Suppressor macrophage treated with lipopolysaccharide for 1 hour (primary cell): Measurements from ENCODE around the gene USP32.
A peak's percentile ranks its signal among the peaks of the same experiment; 100 is the strongest.

Experiments
- DNase-seq, 3 donors: peaks; one replicate each; pipeline ENCODE4 v3.0.0-alpha.2; 2020 to 2022

USP32 gene

DNA sequence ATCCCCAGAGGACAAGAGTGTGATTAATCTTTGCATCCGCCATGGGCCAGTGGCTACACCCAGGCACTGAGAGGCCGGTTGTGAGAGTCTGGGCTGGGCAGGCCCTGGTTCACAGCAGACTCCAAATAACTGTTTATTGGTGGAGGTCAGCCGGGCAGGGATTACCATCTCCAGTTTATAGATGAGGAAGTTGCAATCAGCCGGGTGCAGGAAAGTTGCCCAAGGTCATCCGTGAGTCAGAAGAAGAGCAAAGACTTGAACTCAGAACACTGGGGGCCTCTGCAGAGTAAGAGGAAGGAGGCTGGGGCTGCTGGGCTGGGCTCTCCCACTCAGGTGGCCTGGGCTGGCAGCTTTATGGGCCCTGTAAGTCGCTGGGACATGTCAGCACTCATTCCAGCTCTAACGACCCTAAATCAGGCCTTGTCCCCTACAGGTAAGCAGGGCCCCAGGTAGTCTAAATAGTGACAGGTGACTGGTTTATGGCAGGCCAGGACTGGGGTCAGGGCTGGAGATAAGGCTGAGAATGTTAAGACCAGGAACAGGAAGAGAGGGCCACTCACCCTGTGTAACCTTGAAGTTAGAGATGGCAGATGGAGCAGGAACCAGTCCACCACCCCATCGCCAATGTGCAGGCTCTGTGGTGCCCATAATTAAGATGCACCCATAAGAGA is 244.2 kb downstream of the USP32 start:
- peak in 2 of 3 donors; percentile 26 to 43 for DNase-seq

DNA sequence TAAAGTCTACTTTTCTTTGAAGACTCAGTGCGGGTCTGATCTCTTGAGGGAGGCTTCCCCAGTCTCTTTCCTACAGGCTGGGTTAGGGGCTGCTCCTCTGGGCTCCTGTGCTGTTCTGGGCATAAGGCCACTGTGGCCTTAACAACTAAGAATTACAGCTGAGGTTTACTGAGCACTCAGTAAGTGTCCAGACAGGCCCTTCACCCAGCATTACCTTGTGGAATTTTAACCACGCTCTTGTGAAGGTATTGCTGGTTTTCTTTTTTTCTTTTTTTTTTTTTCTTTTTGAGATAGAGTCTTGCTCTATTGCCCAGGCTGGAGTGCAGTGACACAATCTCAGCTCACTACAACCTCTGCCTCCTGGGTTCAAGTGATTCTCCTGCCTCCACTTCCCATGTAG is 245.7 kb downstream of the USP32 start:
- DNase-seq = no peak

DNA sequence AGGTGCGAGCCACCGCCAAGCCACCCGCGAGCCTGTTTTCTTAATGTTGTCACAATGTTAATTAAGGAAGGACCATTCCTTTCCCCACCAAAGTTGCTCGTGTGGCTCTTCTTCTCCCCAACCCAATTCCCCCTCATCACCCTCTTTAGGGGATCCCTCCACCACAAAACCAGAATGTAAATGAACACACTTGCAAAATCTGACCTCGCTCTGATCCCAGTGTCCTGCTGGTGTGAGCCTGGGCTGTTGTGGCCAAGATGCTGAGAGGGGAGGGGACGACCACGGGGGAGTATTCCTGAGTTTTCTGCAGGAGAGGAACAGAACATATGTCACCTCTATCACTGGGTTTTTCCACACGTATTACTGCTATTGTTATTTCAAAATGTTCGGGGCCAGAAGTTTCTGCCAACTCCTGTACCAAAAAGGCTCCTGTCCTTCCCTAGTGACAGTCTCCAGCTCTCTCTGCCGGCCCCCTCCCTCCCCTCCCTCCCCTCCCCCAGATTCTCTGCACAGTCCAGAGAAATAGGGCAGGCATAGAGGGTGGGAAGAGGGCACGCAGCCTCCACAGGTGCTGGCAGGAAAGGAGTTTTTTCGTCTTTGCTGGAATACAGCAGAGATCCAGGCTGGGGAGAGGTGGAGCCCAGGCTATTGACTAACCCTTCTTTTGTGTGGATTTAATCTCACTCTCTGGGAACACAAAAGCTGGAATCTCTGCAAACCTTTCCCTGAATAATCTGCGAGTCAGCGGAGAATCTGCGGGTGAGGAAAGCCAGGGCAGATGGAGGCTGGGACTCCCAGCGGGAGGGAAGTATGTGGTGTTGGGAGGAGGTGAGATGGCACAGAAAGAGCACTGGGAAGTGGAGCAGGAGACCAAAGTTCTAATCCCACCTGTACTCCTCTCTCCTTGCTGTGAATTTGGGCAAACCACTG is 246.7 kb downstream of the USP32 start:
- no peak for DNase-seq

GRCh38 chr17:60142872-60143499 is 248.9 kb downstream of the USP32 start:
- DNase-seq = peak; percentile 90 to 94 (median 93)

DNA sequence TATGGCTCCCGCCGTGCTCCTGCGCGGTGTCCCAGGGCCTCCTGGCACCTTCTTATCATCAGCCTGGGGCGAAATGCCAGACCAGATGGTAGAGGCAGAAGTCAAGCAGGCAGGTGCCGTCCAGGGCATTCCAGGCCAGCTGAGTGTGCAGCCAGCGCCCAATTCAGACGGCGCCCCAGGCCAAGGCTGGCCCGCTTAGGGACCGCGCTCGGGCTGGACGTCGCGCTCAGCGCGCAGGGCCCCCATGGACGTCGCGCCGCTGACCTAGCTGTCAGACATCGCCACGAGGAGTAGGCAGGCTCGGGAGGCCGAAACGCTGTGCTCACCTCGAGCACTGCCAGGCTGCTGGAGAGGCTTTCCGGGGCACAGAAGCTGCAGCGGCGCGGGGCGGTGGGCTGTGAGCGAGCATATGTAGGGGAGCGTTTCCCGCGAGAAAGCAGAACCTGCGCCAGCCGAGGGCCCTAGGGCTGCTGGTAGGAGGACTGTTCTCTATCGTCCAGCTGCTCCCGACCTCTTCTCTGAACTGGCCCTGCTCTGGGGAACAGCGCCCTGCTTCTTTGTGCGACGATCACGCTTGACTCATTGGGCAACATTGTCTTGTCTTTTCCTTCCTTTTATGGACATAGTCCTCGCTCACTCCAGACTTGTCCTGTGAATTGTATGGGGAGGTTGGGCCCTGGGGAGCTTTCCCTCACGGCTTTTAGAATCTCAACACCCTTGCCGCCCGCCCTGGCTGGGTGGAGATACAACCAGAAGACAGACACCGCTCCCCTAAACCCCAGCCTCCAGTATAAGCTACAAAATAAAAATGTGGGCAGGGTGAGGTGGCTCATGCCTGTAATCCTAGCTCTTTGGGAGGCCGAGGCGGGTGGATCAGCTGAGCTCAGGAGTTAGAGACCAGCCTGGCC is 250.6 kb downstream of the USP32 start:
- DNase-seq = peak; percentile 54 to 65 (median 59)

DNA sequence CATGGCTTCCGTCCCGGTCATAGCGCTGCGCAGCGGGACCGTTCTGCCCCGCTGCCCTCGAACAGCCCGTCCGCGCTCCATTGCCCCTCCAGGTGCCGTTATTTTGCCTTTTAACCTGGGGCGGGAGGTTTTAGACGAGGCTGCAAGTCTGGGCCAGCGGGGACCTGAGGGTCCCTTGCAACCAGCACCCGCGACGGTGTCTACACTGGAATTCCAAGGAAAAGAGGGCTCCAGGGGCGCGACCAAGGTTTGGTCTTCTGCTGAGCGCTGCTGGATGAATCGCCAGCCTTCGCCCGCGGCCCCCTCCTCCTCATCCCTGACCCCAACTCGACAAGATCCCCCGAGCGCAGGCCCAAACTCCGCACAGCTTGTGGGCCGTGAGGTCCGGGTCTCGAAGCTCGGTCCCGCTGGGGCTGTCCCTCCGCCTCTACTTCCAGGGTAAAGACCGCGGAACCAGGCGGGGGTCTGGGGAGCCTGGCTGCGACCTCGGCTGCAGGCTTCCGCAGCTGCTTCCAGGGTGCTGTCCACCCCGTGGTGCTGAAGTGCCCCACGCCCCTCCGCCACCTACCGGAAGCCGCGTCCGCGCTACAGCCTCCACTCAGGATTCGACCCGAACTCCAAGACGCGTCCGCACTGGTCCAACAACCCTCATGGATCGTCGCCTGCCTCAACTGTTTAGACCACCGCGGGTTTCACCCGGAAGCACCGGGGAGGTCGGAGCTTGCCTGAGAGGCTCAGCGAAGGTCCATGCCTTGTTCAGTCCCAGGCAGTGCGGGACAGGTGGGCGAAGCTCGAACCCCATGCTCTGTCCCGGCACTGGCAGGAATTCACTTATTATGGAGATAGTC is 252.3 kb downstream of the USP32 start:
- peak; percentile 76 to 90 (median 85) for DNase-seq

DNA sequence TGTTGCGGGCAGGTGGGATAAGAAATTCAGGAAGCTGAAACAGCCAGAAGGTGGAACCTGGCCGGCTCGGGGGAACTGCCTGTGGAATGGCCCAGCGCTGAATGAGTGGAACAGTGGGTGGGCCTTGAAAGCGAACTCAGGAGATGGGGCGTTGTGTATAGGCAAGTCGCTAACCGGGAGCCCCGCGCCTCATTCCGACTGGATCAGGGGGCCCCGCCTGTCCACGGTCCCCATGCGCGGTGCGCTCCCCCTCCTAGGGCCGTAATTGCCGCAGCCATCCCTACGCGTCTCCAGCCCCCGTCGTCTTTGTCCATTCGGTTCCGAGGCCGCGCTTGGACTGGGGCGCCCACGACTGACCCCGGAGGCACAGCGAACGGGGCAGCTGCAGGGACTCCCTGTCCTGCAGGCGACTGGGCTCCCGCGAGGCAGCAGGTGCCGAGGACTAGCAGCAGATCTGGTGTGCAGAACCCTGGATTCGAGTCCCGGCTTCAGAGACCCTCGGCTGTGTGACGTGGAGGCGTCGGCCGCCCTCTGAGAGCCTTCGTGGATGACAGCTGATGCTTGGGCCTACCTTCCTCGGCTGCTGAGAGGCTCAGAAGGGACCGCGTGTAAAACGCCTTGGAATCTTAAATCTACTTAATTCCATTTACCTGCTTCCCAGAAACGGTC is 253.0 kb downstream of the USP32 start:
- DNase-seq = no peak

DNA sequence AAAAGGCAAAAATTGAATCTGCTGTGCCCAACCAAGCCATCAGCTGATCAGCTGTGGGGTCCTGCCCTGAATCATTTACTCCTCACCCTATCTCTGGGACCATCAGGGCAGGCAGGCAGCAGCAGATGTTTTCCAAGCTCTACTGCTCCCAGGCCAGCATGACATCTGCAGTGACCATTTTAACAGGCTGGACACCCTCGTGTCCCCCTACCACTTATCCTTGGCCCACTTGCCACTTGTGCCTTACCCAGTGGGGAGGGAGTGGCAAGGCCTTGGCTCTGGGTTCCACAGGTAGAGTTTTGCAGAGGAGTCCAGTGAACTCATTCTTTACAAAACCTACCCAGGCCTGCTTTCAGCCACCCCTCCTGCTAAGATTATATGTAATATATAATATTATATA is 254.2 kb downstream of the USP32 start:
- no peak for DNase-seq

DNA sequence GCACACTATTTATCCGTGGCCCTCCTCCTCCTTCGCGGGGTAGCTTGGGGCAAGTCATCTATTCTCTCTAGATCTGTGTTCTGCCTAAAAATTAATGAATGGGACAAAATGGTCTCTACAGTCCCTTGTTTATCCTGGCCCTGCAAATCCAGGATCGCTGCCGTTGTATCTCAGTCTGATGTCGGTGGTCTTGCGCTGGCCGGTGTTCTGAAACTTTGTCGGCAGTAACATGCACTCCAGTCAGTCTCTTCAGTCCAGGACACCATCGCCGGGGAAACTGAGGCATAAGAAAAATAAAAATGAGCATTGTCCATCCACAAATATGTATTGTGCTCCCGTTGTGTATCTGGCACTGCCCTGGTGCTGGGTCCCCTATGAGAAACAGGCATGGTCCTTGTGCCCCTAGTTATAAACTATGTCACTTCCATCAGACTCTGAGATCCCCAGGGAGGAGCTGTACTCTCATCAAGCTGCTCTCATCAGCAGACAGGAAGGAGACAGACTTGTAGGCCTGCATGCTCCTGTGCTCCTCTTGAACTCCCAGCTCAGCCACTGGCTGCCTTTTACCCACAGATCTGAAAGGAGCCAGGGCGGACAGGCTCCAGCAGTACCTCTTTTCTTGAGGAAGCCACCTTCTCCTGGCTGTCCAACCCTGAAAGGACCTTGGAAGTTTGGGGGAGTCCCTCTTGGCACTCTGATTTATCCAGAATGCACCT is 255.8 kb downstream of the USP32 start:
- no peak for DNase-seq

DNA sequence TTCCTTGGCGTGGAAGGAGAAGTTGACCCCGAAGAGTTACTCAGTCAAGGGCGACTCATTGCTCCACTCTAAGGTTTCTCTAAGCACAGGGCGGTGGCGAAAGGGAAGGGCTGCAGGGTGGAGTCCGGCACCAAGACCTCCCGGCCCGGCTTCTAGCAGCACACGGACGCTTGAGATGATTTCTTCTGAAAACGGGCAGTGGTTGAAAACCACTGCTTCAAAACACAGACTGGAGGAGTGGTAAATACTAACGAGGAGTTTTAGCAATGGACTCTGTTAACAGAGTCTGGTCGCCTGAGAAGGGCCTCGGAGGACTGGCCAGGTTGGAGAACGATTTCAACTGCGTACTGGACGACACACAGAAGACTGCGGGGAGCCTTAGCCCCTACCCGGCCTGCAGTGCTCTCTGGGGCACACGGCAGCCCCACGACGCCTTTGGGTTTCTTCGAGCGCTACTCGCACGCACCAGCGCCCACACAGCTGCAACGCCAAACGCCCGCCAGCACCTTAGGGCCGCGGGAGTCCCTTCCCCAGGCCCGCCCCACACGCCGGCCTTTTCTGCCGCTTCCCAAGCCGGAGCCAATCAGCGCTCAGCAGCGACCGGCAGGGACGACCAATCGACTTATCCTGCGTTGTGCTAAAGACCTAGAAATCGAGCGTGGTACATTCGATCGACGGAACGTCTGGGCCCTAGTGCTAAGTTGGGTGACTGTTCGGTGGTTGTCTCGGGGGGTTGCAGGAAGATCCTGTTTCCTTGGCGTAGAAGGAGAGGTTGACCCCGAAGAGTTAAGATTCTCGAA is 256.6 kb downstream of the USP32 start:
- peak; percentile 93 to 94 (median 93) for DNase-seq

DNA sequence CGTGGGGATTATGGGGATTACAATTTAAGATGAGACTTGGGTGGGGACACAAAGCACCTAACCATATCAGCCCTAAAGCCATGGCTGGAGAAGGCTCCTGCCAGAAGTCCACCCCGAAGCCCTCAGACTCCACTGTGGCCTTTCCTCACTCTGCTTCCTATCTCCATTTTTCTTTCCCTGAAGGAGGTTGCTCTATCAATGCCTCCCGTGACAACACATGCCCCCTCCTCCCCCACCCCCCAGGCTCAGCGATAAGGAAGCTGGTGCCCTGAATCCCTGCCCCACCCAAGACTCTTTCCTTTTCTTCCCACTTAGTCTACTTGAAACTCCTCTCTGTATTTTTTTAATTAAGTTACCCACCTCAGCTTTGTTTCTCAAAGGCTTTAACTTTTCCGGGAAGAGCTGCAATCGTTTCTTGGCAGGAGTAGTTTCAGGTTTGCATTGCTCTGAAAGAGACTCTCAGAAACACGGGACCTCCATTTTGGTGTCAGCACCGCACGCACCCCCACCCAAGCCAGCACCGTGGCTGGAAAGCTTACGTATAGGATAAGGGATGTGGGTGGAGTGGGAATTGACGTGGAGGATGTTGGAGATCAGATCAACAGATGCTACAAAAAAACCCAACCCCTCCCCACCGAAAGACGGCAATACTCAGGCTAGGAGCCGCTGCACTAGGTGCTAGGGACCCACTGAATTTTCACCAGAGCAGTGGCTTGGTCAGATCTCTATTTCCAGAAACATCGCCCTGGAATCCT is 257.4 kb downstream of the USP32 start:
- DNase-seq = peak; percentile 25 to 60 (median 54)

- no peak for DNase-seq
Observed at GRCh38 chr17:60130466-60130865, 261.5 kb downstream of the USP32 start.

DNA sequence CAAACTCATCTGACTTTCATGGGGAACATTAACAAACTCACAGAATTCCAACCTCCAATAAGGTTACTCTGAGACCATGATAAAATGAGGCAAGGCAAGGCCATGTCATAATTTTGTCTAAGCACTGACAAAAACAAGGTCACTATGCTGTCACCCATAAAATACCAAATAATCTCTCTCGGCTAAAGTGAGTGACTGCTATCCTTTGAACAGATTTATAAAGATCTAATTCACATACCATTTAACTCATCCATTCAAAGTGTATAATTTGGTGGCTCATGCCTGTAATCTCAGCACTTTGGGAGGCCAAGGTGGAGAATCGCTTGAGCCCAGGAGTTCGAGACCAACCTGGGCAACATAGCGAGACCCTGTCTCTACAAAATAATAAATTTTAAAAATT is 262.8 kb downstream of the USP32 start:
- DNase-seq = no peak
